Astrocyte of the cerebellum (primary cell): ENCODE results near the gene TNFRSF9.

Experiments used
- DNase-seq: peaks from one replicate; pipeline ENCODE4 v3.0.0-alpha.2; 2011; ENCODE audit warnings: low read depth
- H3K4me3 ChIP-seq: 2 replicates; pipeline ENCODE4 v1.5.1; 2011; ENCODE audit warnings: mild to moderate bottlenecking, low read depth, low read length, moderate library complexity
- in situ Hi-C: cut with HindIII; loops from 2 replicates; pipeline ENCODE4 v1.10.0; 2017; ENCODE audit warnings: low sequenced_read_pairs
- TF ChIP-seq, protein P1 (sequence below): IDR thresholded peaks from 2 replicates; pipeline ENCODE4 v1.5.1; 2012; ENCODE audit warnings: low read length, low read depth, moderate library complexity, mild to moderate bottlenecking; ENCODE audit errors: missing control alignments

Gene TNFRSF9

GRCh38 chr1:7879228-7879627 is 61.4 kb downstream of the TNFRSF9 start:
- TF ChIP-seq, protein P1, sequence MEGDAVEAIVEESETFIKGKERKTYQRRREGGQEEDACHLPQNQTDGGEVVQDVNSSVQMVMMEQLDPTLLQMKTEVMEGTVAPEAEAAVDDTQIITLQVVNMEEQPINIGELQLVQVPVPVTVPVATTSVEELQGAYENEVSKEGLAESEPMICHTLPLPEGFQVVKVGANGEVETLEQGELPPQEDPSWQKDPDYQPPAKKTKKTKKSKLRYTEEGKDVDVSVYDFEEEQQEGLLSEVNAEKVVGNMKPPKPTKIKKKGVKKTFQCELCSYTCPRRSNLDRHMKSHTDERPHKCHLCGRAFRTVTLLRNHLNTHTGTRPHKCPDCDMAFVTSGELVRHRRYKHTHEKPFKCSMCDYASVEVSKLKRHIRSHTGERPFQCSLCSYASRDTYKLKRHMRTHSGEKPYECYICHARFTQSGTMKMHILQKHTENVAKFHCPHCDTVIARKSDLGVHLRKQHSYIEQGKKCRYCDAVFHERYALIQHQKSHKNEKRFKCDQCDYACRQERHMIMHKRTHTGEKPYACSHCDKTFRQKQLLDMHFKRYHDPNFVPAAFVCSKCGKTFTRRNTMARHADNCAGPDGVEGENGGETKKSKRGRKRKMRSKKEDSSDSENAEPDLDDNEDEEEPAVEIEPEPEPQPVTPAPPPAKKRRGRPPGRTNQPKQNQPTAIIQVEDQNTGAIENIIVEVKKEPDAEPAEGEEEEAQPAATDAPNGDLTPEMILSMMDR, result no peak

GRCh38 chr1:7878027-7878426 is 62.6 kb downstream of the TNFRSF9 start:
- no peak overlapping the region for H3K4me3 ChIP-seq
- in situ Hi-C loops, result no loop called here
- TF ChIP-seq, protein P1, result no peak
- DNase-seq, result no peak

More at GRCh38 chr1:7879228-7879627, 61.4 kb downstream of the TNFRSF9 start:
- H3K4me3 ChIP-seq, result no peak overlapping the region
- no peak for DNase-seq
- in situ Hi-C loops, result no loop called here

GRCh38 chr1:7873801-7874795 is 66.5 kb downstream of the TNFRSF9 start:
- TF ChIP-seq, protein P1, result no peak
- no peak overlapping the region for H3K4me3 ChIP-seq
- in situ Hi-C loops, result no loop called here
- DNase-seq, result no peak

- in situ Hi-C loops, result no loop called here
- no peak for DNase-seq
- H3K4me3 ChIP-seq, result no peak overlapping the region
- TF ChIP-seq, protein P1, result no peak
Measured at GRCh38 chr1:7871136-7871535, 69.5 kb downstream of the TNFRSF9 start.

DNA sequence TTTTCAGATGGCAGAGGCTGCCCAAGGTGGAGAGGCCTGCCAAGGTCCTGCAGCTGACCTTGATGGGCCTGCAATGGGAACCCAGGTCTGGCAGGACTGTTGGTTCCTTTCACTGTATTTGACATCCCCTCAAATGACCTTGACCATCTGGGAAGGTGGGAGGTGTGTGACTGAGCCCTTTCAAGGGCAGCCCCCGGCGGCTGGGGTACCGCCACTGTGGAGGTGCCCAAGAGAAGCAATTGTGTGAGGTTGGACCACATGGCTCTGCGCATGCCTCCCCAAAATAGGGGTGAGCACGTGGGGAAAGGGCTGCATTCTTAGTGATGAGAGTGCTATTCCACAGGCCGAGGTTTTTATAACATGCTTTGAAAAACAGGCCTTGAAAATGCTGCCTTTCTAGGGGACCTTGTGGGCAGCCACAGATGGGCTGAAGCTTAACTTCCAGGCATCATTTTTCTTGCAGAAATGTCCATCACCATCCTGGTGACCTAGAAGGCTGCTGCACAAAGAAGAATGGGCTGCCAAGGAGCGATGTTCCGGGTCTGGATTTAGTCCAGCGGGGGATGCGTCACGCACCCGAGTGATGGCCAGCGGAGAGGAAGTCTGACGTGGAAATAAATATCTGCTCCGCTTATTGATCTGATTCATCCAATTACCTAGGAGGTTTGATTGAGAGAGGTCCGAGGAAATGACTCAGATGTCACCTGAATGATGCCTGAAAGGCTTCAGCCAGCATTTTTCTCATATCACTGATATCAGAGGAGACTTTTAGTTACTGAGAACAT is 71.3 kb downstream of the TNFRSF9 start:
- TF ChIP-seq, protein P1, result no peak
- no peak overlapping the region for H3K4me3 ChIP-seq
- no peak for DNase-seq
- in situ Hi-C loops, result no loop called here

GRCh38 chr1:7868070-7868780 is 72.4 kb downstream of the TNFRSF9 start:
- H3K4me3 ChIP-seq, result no peak overlapping the region
- in situ Hi-C loops, result no loop called here
- DNase-seq, result no peak
- TF ChIP-seq, protein P1, result no peak
